Kidney (tissue), 14 donors: ENCODE measurements around the gene CLMN. TPM values are rescaled to one million over a fixed set of nuclear protein-coding genes. Genes with fewer than 3 reads are reported as not detected.

Experiments
- DNase-seq, 5 donors: peaks; one replicate each; pipeline ENCODE4 v3.0.0-alpha.2; 2013 to 2020
- FAIRE-seq: peaks from 2 replicates; lab custom pipeline; 2012; peaks lifted over from hg19 to GRCh38; lab: Jason Lieb, UNC
- H3K27ac ChIP-seq, 2 donors: one replicate each; pipeline ENCODE4 v1.7.0; 2013; ENCODE audit warnings: low read depth in 2 of 2, low read length in 2 of 2, inconsistent platforms in 1 of 2
- H3K27me3 ChIP-seq: one replicate; pipeline ENCODE4 v1.7.1; 2013; ENCODE audit warnings: low read length, inconsistent platforms; ENCODE audit not compliant: control insufficient read depth, insufficient read depth
- H3K36me3 ChIP-seq, 3 donors: one replicate each; pipeline versions ENCODE4 v1.7.0 to v1.7.1; 2013; ENCODE audit warnings: low read length in 3 of 3, control low read depth in 1 of 3, inconsistent platforms in 1 of 3; ENCODE audit not compliant: insufficient read depth in 3 of 3, control insufficient read depth in 2 of 3
- H3K4me1 ChIP-seq, 3 donors: one replicate each; pipeline versions ENCODE4 v1.7.0 to v1.7.1; 2013; ENCODE audit warnings: low read length in 3 of 3, inconsistent platforms in 1 of 3, low read depth in 1 of 3; ENCODE audit not compliant: control insufficient read depth in 2 of 3, insufficient read depth in 2 of 3
- H3K4me3 ChIP-seq, 3 donors: one replicate each; pipeline versions ENCODE4 v1.7.0 to v1.8.1; 2013; ENCODE audit warnings: low read length in 3 of 3, control low read depth in 1 of 3, inconsistent platforms in 1 of 3
- H3K9ac ChIP-seq, 3 donors: one replicate each; pipeline versions ENCODE4 v1.7.0 to v1.7.1; 2013; ENCODE audit warnings: low read length in 3 of 3, control low read depth in 1 of 3, inconsistent platforms in 1 of 3
- H3K9me3 ChIP-seq, 3 donors: one replicate each; pipeline versions ENCODE4 v1.7.0 to v1.7.1; 2013; ENCODE audit warnings: low read length in 3 of 3, control low read depth in 1 of 3, inconsistent platforms in 1 of 3; ENCODE audit not compliant: control insufficient read depth in 2 of 3, insufficient read depth in 1 of 3
- intact Hi-C: fragments of 100-400 bp; cut with DNase I; formaldehyde crosslinking; loops from one replicate; pipeline ENCODE4 v1.11.1; 2022
- polyA plus RNA-seq: library from polyadenylated mRNA; stranded (reverse); fragments of 350-450 nt; fragmentation: Illumina TruSeq; extraction: RNeasy Lipid Tissue Mini Kit (QIAGEN cat#74804); gene quantifications from one replicate; pipeline ENCODE4 v1.2.3, GENCODE V29; 2014; ENCODE audit warnings: low read depth, low replicate concordance; ENCODE audit not compliant: insufficient read depth
- total RNA-seq: library from RNA; stranded (reverse); fragmentation: NEBNext Ultra II Directional; extraction: Animal tissue kit (Norgen Biotek cat#: 25700); gene quantifications from one replicate; pipeline ENCODE4 v1.2.1, GENCODE V29; 2021
- TF ChIP-seq, protein P1 (sequence below): IDR thresholded peaks from 3 replicates; pipeline ENCODE4 v1.5.1; 2012; ENCODE audit warnings: mild to moderate bottlenecking, moderate library complexity, borderline replicate concordance; ENCODE audit not compliant: insufficient read depth; ENCODE audit errors: extremely low read depth
- donor health status: control.
- donor health status: control.
- donor health status: control.
- donor health status: control.
- donor health status: control.
- donor health status: DM: yes; HTN: yes; CAD: no.
- donor health status: Normal renal cell carcinoma (clear cell type).

Gene CLMN
- total and polyA plus RNA-seq, 2 donors from 2014 or later: 33.1 to 151 TPM

DNA sequence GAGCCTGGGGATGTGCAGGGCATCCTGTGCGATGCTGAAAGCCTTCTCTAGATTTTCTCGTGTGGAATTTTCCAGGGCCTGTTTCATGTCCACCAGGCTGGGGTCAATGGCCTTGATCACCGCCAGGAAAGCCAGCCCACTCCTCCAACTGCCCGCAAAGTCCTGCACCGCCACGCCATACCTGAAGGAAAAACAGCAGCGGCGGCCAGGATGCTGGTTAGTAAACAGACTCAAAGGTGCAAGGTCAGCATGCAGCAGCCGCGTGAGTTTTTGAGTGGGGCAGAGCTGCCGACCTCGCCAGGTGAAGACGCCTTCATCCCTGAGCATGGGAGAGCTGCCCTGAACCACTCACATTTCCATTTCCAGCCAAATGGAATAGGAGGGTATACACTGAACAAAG lies 109.0 kb downstream of the CLMN start:
- FAIRE-seq: no peak
- H3K4me3 ChIP-seq: no peak overlapping the region
- no peak overlapping the region for H3K9ac ChIP-seq

DNA sequence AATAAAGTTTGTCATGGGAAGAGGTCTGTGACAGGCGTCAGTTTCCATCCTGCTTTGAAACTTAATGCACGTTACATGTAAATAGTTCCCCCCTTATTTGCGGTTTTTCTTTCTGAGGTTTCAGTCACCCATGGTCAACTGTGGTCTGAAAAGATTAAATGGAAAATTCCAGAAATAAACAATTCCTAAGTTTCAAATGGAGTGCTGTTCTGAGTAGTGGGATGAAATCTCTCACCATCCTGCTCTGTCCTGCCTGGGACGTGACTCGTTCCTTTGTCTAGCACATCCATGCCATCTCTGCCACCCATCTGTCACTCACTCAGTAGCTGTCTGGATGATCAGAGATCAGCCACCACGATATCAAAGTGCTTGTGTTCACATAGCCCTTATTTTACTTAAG lies 111.1 kb downstream of the CLMN start:
- FAIRE-seq: no peak

More for the DNA sequence above, 109.0 kb downstream of the CLMN start:
- peaks cover 3 to 18% (median 7%) of the 10 kb centered on the region in 3 donors for H3K4me1 ChIP-seq
- intact Hi-C loops: no loop called here
- no peak overlapping the region for H3K27ac ChIP-seq
- no peaks in the 10 kb centered on the region for H3K27me3 ChIP-seq
- peaks cover 4 to 27% (median 11%) of the 10 kb centered on the region in 3 donors for H3K36me3 ChIP-seq
- no peaks in the 10 kb centered on the region for H3K9me3 ChIP-seq
- DNase-seq: peak in 1 of 5 donors; percentile 29
- TF ChIP-seq, protein P1, sequence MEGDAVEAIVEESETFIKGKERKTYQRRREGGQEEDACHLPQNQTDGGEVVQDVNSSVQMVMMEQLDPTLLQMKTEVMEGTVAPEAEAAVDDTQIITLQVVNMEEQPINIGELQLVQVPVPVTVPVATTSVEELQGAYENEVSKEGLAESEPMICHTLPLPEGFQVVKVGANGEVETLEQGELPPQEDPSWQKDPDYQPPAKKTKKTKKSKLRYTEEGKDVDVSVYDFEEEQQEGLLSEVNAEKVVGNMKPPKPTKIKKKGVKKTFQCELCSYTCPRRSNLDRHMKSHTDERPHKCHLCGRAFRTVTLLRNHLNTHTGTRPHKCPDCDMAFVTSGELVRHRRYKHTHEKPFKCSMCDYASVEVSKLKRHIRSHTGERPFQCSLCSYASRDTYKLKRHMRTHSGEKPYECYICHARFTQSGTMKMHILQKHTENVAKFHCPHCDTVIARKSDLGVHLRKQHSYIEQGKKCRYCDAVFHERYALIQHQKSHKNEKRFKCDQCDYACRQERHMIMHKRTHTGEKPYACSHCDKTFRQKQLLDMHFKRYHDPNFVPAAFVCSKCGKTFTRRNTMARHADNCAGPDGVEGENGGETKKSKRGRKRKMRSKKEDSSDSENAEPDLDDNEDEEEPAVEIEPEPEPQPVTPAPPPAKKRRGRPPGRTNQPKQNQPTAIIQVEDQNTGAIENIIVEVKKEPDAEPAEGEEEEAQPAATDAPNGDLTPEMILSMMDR: no peak

DNA sequence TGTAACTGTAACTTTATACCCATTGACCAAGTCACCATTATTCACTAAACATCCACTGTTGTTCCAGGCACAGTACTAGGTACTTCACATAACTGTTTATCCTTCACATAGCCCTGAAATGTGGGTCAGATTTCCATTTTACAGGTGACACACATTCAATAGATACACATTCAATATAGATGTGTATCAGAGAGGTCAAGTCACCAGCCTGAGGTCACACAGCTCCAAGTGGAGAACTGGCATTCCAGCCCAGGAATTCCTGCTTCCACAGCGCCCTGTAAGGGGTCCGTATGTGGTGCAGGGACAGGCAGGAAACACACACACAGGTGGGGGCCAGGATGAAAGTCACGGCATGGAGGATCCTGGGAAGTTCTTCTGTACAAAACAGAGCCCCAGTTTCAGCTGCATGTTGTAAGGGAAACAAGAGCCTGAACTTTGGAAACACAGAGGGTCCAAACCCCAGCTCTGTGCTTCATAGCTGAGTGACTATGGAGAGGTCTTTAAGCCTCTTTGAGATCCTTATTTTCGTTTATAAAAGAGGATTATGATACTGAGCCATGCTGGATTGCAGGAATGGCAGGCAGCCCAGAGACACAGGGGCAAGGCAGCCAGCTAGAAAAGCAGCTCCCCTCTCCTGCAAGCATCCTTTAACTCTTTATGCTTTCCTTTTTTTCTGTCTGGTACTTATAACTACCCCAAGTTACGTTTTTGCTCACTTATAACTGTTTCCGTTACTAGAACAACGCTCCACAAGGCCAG lies 112.1 kb downstream of the CLMN start:
- Histone ChIP-seq H3K36me3 (peaks cover 4 to 37% (median 20%) of the 10 kb centered on the region in 3 donors), H3K4me3 (no peak overlapping the region), H3K9ac (no peak overlapping the region), H3K27me3 (no peaks in the 10 kb centered on the region), H3K27ac (no peak overlapping the region), H3K9me3 (no peaks in the 10 kb centered on the region), H3K4me1 (peaks cover 3 to 12% (median 4%) of the 10 kb centered on the region in 3 donors)
- intact Hi-C loops: no loop called here
- DNase-seq (no peak), FAIRE-seq (no peak)
- TF ChIP-seq, protein P1: no peak

More for the DNA sequence above, 111.1 kb downstream of the CLMN start:
- Histone ChIP-seq H3K4me1 (peaks cover 3 to 12% (median 4%) of the 10 kb centered on the region in 3 donors), H3K27me3 (no peaks in the 10 kb centered on the region), H3K9ac (no peak overlapping the region), H3K9me3 (no peaks in the 10 kb centered on the region), H3K36me3 (peaks cover 4 to 31% (median 18%) of the 10 kb centered on the region in 3 donors), H3K4me3 (no peak overlapping the region), H3K27ac (no peak overlapping the region)
- intact Hi-C loops: no loop called here
- TF ChIP-seq, protein P1: no peak
- no peak for DNase-seq
